ENCODE results near the gene HSP90AB1. TPM values are rescaled to one million over a fixed set of nuclear protein-coding genes. Genes with fewer than 3 reads are reported as not detected.

HSP90AB1 gene
- total RNA-seq, 1 experiment from 2014 or later = 1,155 TPM

DNA sequence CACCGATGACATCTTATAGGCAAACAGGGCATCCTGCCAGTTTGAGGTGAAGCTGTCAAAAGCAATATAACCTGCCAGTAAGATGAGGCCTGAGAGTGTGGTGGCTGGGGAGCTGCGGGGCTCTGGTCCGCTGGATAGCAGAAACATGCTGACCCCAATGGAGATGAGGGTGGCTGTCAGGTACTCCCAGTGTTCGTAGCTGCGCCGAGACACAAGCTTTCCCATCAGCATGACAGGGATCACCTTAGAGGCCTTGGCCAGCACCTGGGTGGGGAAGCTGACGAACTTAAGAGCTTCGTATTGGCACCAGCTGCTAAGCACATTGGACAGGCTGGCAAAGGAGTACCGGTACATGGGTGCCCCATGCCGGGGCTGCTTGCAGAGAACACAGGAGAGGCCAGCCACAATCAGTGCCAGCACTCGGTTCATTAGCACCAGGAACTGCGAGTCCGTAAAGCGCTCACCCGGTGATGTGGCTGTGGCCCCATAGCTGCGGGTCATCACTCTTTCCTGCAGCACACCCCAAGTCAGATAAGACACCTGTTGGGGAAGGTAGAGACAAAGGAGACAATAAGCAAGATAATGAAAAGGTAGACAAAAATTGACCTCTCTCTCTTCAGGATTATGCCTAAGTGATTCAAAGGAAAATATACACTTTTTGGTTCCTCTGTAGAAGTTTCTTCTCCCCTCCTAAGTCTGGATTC, 8.4 kb downstream of the HSP90AB1 start:
- DNase-seq (ENCODE audit: low read depth) = no peak

DNA sequence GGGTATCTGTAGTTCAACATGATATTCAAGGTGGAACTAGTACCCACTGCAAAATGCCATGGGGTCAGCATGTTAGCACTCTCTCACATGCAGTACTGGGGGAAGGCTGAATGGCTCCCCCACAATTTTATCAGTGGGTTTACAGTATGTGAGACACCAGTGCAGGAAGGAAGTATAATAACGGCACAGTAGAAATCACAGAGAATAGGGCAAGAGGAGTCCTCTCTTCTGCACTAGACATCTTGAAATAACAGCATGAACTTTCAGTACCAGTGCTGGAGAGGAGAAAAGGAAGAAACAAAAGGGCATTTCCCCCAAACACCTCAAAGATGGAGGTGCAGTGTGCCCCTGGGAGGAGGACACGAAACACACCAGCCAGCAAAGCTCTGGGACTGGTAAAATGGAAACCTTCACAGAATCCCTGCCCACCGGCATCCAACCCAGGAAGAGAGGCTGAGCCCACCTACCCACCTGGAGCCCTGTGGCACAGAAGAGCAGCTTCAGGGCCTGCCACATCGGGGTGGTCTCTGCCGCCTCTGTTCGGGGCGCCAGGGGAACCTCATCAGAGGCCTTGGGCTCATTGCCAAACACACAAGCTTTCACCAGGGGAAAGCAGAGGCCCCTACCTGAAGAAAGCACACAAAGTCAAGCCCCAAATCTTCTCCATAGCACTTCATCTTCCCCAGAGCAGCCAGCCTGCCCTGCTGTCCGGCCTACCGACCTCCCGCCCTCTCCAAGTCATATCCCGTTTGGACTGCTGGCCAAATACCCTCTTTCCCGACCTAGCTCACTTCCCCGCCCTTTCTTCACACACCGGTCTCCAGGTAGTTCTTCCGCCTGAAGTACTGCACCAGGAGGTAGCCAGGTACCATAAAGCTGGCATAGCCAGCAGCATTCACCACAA, 9.2 kb downstream of the HSP90AB1 start:
- DNase-seq (ENCODE audit: low read depth) = no peak

DNA sequence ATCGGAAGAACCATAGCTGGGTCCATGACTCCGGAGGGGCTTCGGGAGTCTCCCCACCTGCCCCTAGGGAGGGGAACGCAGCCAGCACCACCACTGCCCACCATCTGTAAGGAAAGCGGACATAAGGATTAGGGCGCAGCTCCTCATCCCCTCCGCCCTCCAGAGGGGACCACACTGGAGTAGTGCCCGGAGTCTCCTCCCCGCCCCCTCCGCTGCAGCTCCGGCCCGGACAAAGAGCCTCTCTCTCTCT, 9.8 kb downstream of the HSP90AB1 start:
- no peak for DNase-seq (ENCODE audit: low read depth)

DNA sequence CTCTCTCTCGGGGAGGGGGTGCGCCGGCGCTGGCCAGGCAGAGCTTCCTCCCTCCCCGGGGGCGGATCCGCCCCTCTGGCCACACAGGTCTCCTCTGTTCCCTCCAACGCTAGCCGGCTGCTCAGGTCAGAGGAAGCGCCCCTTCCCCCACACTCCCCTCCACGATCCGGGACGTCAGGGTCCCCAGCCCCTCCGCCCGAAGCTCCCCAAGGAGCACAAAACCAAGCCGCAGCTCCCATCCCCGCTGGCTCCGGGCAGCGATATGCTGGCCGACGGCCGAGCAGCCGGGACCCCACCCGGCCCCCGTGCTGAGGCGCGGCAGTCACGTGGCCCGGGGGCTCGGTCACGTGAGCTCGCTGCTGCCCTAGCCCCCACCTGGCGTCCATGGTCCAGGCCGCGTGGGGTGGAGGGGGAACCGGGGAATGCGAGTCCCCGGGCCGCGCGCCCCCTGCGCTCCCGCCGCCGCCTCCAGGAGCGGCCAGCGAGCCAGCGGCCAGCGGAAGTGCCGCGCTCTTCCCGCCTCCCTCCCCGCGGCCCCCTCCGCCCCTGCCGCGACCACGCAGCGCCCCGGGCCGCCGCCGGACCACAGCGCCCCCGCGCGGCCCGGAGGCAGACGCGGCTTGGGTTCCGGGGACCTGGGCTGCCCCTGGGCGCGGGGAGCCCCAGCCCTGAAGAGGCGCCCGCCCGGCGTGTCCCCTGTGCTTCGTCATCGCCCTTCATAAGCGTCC, 10.3 kb downstream of the HSP90AB1 start, which contains the start of gene SLC35B2:
Gene SLC35B2, minus strand, starts transcription at position 504 of the 728 bp plus-strand sequence. Its CDS starts 118 bp downstream, at position 386.
- peak; percentile 64 for DNase-seq (ENCODE audit: low read depth)

DNA sequence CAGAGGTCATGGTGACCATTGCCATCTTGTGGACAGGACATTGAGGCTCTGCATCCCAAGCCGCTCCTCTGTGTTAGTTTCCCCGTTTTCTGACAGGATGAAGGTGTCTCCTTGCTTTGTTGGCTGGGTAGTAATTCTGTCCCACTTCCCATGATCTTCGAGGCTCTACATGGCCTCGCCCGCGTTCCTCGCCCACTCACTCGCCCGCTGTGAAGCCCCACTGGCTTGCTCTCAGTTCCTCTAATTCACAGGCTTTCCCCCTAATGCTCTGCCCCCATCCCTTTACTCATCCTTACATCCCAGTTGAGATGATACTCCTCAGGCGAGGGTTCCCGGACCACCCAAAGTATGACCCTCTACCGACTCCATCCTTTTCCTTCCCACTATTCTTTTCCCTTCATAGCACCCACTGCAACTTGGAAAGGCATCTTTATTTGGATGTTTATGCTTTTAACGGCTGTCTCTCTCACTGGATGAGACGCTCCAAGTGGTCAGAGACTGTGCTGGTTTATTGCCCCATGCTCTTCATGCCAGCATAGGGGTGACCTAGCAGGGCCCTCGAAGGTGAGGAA, 10.9 kb downstream of the HSP90AB1 start:
- DNase-seq (ENCODE audit: low read depth) = no peak

DNA sequence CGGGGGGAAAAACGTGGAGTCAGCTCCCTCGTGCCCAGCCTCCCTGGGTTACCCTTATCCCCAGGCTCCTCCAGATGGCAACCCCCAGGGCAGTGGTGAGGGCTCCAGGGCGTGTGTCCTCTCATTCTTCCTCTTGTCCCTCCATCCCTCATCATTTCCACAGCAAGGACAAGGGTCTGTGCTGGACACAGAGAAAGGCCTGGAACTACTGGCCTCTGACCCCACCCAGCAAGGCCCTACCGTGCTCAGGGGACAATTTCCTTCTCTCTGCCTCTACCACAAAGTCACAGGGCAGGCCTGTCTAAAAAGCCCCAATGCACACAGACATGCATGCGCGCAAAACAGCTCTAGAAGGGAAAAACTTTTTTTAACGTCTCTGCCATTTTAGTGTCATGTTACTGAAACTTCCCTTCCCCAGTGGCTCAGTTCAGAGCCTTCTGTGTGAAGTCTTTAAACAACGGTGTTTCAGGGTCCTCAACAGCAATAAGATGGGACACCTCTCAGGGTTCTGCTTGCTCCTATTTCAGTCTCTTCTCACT, 11.5 kb downstream of the HSP90AB1 start:
- DNase-seq (ENCODE audit: low read depth) = no peak

DNA sequence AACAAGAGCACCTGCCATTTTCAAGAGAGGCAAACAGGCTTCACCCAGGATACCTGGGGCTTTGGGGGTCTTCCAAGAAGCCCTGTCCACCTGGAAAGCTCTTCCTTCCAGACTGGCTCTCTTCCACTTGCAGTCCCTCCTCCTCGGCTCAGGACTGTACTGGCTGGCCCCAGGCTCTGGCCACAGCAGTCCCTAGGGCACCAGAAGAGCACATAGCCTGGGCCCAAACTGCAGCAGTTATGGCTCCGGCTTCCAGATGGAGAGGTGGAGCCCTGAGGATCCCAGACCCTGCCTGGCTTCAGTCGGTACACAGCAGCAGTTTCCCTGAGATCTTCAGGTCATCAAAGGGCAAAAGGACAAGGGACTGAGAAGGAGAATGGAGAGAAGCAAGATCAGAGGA, 12.0 kb downstream of the HSP90AB1 start:
- no peak for DNase-seq (ENCODE audit: low read depth)

DNA sequence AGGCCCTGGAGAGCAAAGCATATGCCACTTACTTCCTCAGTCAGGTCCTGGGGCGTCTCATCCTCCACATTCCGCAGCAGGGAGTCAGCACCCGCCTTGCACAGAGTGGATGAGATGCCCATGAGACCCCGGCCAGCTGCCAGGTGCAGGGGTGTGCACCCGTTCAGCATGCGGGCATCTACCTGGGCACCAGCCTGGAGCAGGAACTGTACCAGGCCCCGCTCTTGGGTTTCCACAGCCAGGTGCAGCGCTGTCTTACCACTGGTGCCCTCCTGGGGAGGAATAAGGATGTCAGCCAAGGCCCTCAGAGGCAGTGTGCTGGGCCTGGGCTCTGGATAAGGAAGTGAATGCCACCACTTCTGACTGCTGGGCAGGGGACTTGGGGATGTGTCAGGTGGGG, 13.1 kb downstream of the HSP90AB1 start:
- no peak for DNase-seq (ENCODE audit: low read depth)

DNA sequence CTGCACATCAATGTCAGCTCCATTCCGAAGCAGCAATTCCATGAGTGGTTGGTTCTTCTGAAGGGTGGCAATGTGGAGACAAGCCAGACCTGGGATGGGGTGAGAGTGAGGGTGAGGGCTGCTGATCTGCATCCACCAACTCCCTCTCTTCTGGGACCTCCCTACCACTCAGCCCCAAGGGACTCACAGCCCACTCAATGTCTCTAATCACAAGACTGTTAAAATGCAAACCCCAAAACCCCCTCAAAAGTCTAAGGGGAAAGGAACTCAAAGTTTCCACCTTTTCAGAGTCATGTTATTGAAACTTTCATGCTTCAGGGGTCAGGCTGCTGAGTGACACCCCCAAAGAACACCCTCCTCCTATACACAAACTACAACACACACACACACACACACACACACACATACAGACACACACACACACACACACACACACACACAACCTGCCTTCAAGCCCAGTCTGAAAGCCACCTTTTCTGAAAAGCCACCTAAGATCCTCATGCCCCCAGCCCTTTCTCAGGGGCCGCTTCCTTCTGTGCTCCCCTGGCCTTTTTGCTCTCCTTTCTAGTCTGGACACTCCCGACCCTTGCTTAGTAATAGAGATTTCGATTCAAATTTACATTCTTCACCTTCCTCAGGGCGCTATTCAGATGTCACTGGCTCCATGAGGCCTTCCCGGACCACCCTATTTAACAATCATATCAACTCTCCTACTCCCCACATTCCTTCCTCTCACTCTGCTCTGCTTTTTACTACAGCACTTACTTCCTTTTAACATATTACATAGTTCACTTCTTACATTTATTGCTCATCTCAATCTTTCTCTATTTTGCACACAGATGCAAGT, 13.8 kb downstream of the HSP90AB1 start:
- no peak for DNase-seq (ENCODE audit: low read depth)

DNA sequence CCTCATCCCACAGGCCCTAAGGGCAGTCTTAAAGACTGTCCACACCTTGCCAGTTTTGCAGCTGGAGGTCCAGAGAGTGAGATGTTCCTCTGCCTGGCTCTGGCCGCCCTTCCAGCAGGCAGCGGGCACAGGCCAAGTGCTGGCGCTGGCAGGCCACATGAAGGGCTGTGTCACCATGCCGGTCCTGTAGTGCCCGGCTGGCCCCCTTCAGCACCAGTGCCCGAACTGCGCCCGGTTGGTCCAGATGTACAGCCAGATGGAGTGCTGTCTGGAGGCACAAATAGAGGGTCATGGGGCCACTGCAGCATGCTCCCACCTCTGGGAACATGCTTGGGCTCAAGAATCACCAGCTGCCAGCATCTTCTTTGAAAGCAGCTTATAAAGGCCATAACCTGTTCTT, 14.7 kb downstream of the HSP90AB1 start:
- DNase-seq (ENCODE audit: low read depth) = no peak

DNA sequence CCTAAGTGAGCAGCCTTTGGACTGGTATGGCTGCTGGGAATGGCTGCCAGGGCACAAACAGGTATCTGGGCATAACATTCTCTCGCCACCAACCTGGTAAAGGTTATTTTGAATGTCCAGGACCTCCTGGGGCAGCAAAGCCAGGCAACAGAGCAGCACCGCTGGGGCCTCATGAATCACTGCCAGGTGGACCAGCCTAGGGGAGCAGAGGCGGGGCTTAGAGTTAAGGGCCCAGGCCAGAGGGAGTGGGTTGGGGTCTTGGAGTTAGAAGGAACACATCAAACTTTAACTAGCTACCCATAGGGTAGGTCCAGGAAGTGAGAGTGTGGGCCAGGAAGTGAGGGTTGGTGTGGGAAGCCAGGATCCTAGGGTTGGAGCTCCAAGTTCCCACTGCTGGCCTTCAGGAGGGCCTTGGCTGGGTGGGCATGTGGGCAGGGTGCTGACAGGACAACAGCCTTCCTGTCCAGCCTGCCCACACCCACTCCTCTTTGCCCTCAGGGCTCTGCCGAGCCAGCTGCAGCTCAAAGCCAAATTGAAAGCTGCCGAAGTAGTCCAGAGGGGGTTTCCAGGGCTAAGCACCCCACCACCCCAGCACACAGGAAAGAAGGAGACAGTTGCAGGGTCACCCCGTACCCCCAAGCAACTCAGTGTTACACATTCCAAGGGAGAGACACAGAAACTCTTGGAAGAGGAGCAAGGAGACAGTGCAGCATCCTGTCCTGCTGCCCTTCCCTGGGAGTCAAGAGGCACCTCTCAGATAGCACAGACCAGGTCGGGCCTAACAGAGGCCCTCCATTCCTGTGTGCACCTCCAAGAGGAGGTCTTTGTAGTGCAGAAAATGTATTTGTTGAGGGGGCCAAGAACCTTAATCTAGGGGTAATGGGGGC, 15.8 kb downstream of the HSP90AB1 start:
- no peak for DNase-seq (ENCODE audit: low read depth)

DNA sequence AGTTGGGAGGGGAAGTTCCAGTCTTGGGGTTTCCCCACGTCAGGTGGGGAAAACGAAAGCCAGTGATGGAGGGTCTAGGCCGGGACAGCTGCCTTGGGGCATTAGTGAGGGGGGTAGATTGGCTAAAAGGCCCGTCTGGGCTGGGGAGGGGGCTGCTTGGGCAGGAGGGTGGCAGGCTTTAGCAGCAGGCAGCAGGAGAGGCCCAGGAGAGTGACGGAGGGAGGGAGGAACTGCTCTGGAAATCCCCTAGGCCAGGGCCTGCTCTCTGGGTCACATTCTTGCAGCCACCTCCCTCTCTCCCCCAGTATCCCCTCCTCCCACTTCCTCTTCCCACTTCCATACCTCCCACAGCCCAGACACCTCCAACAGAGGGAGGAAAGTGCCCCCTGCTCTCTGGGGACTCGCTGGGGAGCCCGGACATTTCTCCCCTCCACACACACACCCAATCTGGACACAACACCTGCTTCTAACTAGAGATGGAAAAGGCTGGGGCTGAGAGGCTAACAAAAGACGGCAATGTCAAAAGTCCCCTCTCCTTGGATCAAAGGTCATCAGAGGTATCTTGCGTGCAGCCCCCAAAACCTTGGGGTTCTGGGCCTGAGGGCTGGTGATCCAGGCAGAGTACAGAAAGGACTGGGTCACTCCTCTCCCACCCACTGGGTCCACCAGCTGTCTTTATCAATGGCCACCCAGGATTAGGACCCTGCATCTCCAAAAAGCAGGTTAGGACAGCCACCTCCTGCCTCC, 16.6 kb downstream of the HSP90AB1 start:
- DNase-seq (ENCODE audit: low read depth) = no peak

DNA sequence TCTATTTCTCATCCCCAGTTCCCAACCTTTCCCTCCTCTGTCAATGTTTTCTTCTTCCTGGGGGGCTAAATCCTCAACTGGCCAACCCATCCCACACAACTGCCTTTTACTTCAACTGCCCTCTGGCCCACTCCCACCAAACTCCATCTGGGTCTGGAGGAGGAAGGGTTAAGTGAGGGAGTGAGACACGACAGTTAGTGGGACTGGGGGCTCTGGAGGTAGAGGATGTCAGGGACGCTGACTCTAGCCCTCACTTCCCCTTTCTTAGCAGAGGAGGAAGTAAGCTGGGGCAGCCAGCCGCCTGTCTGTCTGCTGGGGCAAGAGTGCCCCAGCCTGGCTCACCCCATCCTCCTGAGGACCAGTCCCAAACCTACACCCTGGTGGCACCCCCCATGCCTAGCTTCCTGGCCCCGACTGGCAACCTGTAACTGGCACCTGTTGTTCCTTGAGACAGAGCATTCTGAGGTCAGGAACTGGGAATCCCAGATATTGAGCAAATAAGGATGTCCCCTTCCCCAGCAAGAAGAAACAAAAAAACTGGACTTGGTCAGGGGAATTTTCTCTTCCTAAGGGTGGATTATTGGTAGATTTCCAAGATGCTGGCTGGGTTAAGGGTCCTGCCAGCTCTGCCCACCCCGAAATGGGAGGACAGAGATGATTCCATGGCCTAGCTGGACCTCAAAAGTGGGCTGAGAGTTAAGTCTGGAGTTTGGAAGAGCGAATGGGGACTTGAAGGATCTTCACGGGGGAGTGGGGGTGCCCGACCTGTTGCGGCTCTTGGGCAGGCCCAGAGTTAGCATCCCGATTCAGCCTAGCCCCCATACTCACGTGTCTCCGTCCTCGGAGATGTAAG, 17.5 kb downstream of the HSP90AB1 start:
- no peak for DNase-seq (ENCODE audit: low read depth)

DNA sequence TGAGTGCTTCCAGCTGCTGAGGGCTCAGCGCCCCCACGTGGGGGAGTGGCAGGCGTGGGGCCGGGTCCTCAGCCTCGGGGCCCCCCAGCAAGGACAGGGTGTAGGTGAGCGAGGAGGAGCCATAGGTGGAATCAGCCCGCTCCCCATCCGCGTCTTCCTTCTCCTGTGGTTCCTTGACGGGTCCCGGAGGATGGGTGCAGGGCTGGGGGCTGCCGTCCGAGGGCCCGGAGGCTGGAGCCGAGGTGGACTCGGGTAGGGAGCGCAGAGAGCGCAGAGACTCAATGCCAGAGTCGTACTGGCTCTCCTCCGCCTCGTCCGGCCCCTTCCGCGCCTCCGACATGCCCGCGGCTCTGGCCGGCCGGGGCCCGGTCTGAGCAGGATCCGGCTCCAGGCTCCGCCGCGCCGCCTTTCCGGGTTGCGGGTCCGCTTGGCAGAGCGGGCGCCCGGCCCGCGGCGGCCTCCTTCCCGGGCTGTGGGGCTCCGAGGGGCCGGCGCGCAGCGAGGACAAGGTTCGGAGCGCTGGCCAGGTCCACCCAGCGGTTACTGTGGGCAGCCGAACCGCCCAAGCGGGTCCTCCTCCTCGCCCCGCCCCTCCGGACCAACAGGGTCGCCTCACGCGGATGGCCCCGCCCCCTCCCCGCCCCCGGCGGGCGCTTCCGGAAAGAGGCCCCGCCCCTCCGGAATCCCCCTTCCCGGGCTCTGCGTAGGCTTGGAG, 18.3 kb downstream of the HSP90AB1 start, which contains the start of gene NFKBIE:
Gene NFKBIE, minus strand, starts transcription at position 545 of the 715 bp plus-strand sequence. Its CDS starts 205 bp downstream, at position 340.
- DNase-seq (ENCODE audit: low read depth) = peak; percentile 84

DNA sequence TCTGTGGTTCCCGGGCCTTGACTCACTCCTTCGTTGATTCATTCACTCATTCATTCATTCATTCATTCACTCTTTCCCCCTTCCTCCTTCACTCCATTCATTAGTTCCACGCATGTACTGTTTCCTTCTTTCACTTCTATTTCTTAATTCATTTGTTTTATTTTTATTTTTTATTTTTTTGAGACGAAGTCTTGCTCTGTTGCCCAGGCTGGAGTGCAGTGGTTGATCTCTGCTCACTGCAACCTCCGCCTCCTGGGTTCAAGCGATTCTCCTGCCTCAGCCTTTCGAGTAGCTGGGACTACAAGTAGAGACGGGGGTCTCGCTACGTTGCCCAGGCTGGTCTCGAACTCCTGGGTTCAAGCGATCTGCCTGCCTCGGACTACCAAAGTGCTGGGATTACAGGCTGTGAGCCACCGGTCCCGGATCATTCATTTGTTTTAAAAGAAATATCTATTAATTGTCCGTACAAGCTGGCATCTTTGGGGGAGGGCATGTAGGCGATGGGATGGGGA, 18.9 kb downstream of the HSP90AB1 start:
- DNase-seq (ENCODE audit: low read depth) = no peak

DNA sequence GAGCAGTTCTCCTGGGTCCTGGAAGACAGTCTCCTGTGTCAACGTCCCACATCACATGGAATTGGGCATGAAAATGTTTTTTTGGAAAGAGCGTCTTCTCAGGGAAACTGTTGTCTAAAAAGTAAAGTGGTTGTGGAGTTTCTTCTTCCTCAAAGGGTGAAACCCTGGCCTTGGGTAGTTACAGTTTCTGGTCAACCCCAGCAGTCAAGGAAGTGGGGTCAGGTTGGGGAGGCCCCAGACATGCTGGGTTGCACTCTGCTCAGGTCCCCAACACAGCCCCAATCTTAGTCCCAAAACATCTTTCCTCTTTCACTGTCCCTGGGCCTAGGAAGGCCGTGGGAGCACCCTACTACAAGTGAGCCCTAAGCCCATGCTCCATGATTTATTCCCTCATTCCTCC, 19.4 kb downstream of the HSP90AB1 start:
- DNase-seq (ENCODE audit: low read depth) = no peak

DNA sequence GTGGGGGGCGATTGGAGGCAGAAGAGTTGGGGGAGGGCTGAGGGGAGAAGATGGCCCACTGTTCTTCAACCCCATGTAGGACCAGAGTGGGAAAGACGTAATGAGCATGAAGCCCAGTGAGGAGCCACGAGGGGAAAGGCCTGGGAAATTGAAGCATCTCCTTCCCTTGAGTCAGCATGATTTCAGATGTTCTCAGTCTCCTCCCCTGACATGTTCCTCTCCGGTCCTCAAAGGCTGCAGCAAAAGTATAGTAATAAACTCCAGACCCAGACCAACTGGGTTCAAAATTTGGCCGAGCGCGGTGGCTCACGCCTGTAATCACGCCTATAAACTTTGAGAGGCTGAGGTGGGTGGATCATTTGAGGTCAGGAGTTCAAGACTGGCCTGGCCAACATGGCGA, 20.4 kb downstream of the HSP90AB1 start:
- DNase-seq (ENCODE audit: low read depth) = no peak

All from LHCN-M2 (cell line).